Measurements from ENCODE around the gene FUT9. TPM values are rescaled to one million over a fixed set of nuclear protein-coding genes. Genes with fewer than 3 reads are reported as not detected.

Gene FUT9
- total and polyA plus RNA-seq, 2 of the 8 experiments (the other 6 are each of a cell fraction or from before 2014, with no cell fraction given) = 0.85 to 4.9 TPM

GRCh38 chr6:95991906-95992305 is 23.9 kb upstream of the FUT9 start:
- FAIRE-seq (no peak), DNase-seq (ENCODE audit: low read depth in 1 of 2, low spot score in 2 of 2) (no peak)
- Histone ChIP-seq H2BK15ac (ENCODE audit: low read length) (no peak overlapping the region), H3K18ac (ENCODE audit: extremely low read depth, low read length) (no peak overlapping the region), H3K79me2 (ENCODE audit: control insufficient read depth in 1 of 2, insufficient read depth in 2 of 2, low read length in 2 of 2) (no peaks in the 10 kb centered on the region), H3K4ac (replicated peaks; ENCODE audit: insufficient read length, low read depth, low read length) (no peak overlapping the region), H3K14ac (ENCODE audit: insufficient read length) (no peak overlapping the region), H3K9me3 (ENCODE audit: insufficient read depth in 2 of 2, low read depth in 1 of 2, low read length in 1 of 2) (peaks cover 9 to 12% of the 10 kb centered on the region in 2 experiments; a peak in 3 of 4 replicates), H3K79me1 (ENCODE audit: low read depth, low read length) (no peaks in the 10 kb centered on the region), H3K23ac (ENCODE audit: insufficient read length) (no peak overlapping the region), H2BK120ac (replicated peaks; ENCODE audit: low read depth, low read length) (no peak overlapping the region), H4K8ac (ENCODE audit: extremely low read depth, insufficient read depth, low read length) (no peak overlapping the region), H4K91ac (replicated peaks; ENCODE audit: insufficient read length, low read length) (no peak overlapping the region), H3K4me2 (ENCODE audit: insufficient read depth in 1 of 2, low read depth in 2 of 2, low read length in 2 of 2) (no peak overlapping the region), H3K9ac (replicated peaks in 1 of 4; ENCODE audit: extremely low read depth in 1 of 4, low read depth in 3 of 4, low read length in 3 of 4) (no peak overlapping the region), H4K5ac (ENCODE audit: insufficient read length, low read depth, low read length) (no peak overlapping the region), H2BK5ac (ENCODE audit: low read depth, low read length) (no peak overlapping the region), H4K20me1 (replicated peaks in 1 of 2; ENCODE audit: control insufficient read depth in 1 of 2, insufficient read depth in 2 of 2, low read length in 2 of 2) (no peaks in the 10 kb centered on the region), H3K27me3 (replicated peaks in 1 of 4; ENCODE audit: control insufficient read depth in 3 of 4, extremely low read depth in 1 of 4, insufficient read depth in 3 of 4, low read length in 3 of 4) (no peaks in the 10 kb centered on the region), H3K27ac (ENCODE audit: low read depth, low read length) (no peak overlapping the region), H2BK20ac (ENCODE audit: low read length) (no peak overlapping the region), H2AFZ (ENCODE audit: low read length) (no peak overlapping the region), H2BK12ac (ENCODE audit: low read depth, low read length) (no peak overlapping the region), H3K36me3 (ENCODE audit: control insufficient read depth in 2 of 4, insufficient read depth in 4 of 4, low read length in 3 of 4) (no peaks in the 10 kb centered on the region), H3K4me3 (ENCODE audit: extremely low read depth in 1 of 4, insufficient read depth in 2 of 4, low read depth in 3 of 4, low read length in 4 of 4) (no peak overlapping the region), H3K23me2 (ENCODE audit: low read depth, low read length) (no peaks in the 10 kb centered on the region), H2AK5ac (ENCODE audit: low read depth, low read length) (no peak overlapping the region), H3K4me1 (replicated peaks in 1 of 4; ENCODE audit: control insufficient read depth in 3 of 4, insufficient read depth in 4 of 4, low read length in 3 of 4) (no peaks in the 10 kb centered on the region), H3K56ac (replicated peaks; ENCODE audit: insufficient read length, low read depth, low read length) (no peak overlapping the region)
- 89% methylated on average over 5 of the region's 5 CpGs; no CpG with 5 or more reads in 1 of the 2 experiments for WGBS, 2 experiments (ENCODE audit: extremely low coverage in 1 of 2, insufficient coverage in 1 of 2, insufficient read length in 1 of 2, insufficient replicate concordance in 2 of 2, low coverage in 1 of 2, low lambda C conversion rate in 2 of 2, missing lambda C conversion rate in 1 of 2)
- no peak for TF ChIP-seq KDM5A (IDR thresholded peaks at IDR 0.05; ENCODE audit: low read length)
- no peak for TF ChIP-seq CHD1 (IDR thresholded peaks at IDR 0.05; ENCODE audit: low read depth, low read length)
- no peak for TF ChIP-seq CTCF (IDR thresholded peaks at IDR 0.05; ENCODE audit: control extremely low read depth in 1 of 3, insufficient read depth in 1 of 3, low read depth in 1 of 3, low read length in 3 of 3)
- no peak for TF ChIP-seq TAF7 (optimal IDR thresholded peaks at IDR 0.05; ENCODE audit: borderline replicate concordance, low read depth, low read length)
- no peak for TF ChIP-seq E2F6 (IDR thresholded peaks at IDR 0.05)
- no peak for TF ChIP-seq POLR2A (IDR thresholded peaks at IDR 0.05; ENCODE audit: control extremely low read depth in 1 of 2, low read depth in 2 of 2, low read length in 2 of 2)
- no peak for TF ChIP-seq YY1 (IDR thresholded peaks at IDR 0.05; ENCODE audit: low read depth, low read length)
- TF ChIP-seq RFX5 (IDR thresholded peaks at IDR 0.05; ENCODE audit: borderline replicate concordance, low read depth, low read length) = no peak
- CTCF ChIA-PET (ENCODE audit: partially characterized antibody) = interaction anchor here (0.6 to 1.8 kb wide), 3 partner anchors 11 to 494 kb away, joined by 3 to 6 read pairs (median 5); no protein-coding TSS in a partner anchor
- POLR2A ChIA-PET (ENCODE audit: partially characterized antibody) = no interaction called here
